Activated CD8-positive, alpha-beta memory T cell treated with anti-CD3 and anti-CD28 coated beads, Interleukin-2, amount 50 U/mL, for 4 hours (primary cell): ENCODE results near the gene SRGAP1.

Experiments used
- DNase-seq: peaks from one replicate; pipeline ENCODE4 v3.0.0-alpha.2; 2020

Gene SRGAP1

GRCh38 chr12:63844391-63845341 is at the start of gene SRGAP1:
SRGAP1 (plus strand) TSS chr12:63844700; CDS start chr12:63844817, 117 bp downstream.
- no peak for DNase-seq

- DNase-seq = no peak
Measured at GRCh38 chr12:63795032-63795687, 49.3 kb upstream of the SRGAP1 start.

GRCh38 chr12:63795944-63796343 is 48.6 kb upstream of the SRGAP1 start:
- DNase-seq = no peak

- no peak for DNase-seq
Measured at GRCh38 chr12:63802012-63802608, 42.4 kb upstream of the SRGAP1 start.

- DNase-seq = no peak
Measured at GRCh38 chr12:63804746-63805145, 39.8 kb upstream of the SRGAP1 start.

DNA sequence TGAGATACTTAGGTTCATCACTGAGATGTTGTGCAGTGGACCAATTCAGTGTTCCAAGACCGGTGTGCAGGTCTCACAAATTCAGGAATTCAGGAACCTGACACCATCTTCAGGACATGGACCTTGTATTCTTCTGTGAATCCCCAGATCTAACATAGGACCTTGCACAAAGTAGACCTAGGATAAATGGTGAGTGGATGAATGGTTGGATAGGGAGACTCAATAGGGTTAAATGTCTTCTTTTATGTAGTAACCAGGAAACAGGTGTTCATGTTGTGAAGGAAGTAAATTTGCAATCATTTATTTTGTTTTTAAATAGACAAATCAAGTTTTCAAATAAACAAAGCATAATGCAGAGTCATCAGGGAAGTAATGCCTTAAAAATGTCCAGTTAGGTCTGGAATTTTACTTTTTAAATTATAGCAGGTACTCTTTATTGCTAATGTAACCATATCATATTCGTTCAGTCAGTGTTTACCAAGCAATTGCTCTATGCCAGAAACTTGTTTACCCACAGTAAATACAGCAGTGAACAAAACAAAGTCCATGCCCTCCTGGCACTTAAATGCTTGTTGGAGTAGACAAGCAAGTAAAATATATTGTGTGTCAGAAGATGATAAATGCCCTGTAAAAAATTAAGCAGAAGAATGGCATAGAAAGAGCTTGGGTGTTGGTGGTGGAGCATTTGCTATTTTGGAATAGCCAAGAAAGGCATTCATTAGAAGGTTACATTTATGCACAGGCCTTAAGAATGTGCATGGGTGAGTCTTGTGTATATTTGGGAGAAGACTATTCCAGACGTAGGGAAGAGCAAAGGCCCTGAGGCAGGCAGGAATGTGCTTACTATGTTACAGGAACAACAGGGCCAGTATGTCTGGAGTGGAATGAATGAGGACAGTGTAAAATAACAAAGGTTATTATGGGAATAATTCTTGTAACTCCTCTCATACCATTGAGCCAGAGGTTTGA is 38.5 kb upstream of the SRGAP1 start:
- DNase-seq = no peak

GRCh38 chr12:63808631-63809030 is 35.9 kb upstream of the SRGAP1 start:
- no peak for DNase-seq

DNA sequence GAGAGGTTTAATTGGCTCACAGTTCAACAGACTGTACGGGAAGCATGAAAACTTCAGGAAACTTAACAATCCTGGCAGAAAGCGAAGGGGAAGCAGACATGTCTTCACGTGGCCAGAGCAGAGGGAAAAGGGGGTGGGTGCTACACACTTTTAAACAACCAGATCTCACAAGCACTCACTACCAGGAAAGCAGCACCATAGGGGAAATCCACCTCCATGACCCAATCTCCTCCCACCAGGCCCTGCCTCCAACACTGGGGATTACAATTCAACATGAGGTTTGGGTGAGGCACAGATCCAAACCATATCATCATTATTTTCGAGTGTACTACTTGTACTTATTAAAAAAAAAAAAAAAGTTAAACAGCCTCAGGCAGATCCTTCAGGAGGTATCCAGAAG is 34.9 kb upstream of the SRGAP1 start:
- no peak for DNase-seq

GRCh38 chr12:63811334-63811733 is 33.2 kb upstream of the SRGAP1 start:
- no peak for DNase-seq

DNA sequence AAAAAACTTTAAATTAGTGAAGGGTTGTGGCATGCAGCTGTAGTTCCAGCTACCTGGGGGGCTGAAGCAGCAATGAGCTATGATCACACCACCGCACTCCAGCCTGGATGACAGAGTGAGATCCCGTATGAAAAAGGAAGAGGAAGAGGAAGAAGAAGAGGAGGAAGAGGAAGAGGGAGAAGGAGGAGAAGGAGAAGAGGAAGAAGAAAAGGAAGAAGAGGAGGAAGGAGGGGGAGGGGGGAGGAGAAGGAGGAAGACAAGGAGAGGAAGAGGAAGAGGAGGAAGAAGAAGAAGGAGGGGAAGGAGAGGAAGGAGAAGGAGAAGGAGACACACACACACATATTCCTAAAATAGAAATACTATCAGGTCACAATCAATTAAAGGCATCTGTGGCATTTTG is 32.7 kb upstream of the SRGAP1 start:
- no peak for DNase-seq

DNA sequence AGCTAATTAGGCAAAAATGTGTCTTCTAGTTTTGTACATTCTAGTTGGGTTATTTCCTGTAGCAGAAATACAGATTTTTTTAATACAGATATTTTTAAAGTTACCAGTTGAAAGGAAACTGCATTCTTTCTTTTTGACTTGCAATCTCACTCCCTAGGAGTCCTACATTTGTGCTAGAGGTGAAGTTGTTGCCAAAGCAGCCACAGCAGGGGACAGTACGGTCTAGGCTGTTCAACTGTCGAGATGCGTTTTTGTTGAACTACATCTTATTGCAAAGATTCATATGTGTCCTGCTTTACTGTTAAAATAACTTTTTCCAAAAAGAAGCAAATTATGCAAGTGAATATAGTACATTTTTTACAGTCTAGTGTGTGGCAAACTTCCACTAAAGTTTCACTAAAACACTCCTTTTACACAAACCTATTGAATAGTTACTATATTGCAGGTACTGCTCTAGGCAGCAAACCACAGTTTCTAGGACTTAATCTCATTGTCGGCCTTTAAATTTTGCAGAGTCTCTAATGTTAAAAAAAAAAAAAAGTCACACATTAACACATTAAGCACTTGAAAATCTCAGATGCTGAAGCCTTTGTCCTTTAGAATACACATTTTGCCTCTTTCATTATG is 30.2 kb upstream of the SRGAP1 start:
- no peak for DNase-seq

DNA sequence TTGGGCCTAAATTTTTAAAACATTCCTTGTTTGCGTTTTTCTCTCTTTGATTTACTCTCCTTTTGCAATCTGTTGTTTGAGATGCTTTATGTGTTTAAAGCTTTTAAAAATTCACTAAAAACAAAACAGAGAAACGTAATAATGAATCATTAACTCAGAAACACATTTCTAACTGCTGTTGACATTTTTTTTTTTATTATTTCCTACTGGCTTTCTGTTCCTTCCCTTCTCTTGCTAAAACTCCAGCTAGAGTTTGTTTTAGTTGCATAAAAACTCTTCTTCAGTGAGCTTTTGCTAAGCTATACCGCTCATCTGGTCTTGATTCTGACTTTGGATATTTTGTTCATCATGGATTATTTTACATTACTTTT is 29.0 kb upstream of the SRGAP1 start:
- DNase-seq = no peak

GRCh38 chr12:63816031-63816430 is 28.5 kb upstream of the SRGAP1 start:
- no peak for DNase-seq

- no peak for DNase-seq
Measured at GRCh38 chr12:63820427-63820826, 24.1 kb upstream of the SRGAP1 start.

DNA sequence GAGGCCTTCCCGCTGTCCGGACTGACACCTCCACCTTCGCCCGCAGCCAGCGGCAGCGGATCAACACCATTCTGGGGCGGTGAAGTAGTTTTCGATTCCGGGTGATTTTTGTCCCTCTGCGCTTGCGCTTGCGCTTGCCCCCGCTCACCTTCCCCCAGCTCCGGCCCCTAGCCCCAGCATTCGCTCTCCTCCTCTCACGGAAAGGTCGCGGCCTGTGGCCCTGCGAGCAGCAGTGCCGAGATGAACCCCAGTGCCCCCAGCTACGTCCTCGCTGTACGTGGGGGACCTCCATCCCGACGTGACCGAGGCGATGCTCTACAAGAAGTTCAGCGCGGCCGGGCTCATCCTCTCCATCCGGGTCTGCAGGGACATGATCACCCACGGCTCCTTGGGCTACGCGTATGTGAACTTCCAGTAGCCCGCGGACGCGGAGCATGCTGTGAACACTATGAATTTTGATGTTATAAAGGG is 22.7 kb upstream of the SRGAP1 start:
- no peak for DNase-seq

GRCh38 chr12:63822352-63822751 is 22.1 kb upstream of the SRGAP1 start:
- no peak for DNase-seq

DNA sequence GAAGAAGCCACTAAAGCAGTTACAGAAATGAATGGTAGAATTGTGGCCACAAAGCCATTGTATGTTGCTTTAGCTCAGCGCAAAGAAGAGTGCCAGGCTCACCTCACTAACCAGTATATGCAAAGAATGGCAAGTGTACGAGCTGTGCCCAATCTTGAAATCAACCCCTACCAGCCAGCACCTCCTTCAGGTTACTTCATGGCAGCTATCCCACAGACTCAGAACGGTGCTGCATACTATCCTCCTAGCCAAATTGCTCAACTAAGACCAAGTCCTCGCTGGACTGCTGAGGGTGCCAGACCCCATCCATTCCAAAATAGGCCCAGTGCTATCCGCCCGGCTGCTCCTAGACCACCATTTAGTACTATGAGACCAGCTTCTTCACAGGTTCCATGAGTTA is 21.5 kb upstream of the SRGAP1 start:
- no peak for DNase-seq

GRCh38 chr12:63826006-63826585 is 18.4 kb upstream of the SRGAP1 start:
- DNase-seq = no peak

DNA sequence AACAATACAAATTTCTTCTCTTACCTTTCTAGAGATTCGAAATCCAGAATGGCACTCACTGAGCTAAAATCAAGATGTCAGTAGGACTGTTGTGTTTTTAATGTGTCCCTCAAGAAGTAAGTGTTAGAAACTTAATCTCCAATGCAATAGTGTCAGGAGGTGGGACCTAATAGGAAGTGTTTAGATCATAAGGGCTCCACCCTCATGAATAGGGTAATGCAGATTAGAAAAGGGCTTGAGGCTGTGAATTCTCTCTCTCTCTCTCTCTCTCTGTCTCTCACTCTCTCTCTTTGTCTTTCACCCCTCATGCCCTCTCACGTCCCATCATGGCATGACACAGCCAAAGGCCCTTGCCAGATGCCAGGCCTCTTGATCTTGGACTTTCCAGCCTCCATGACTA is 15.6 kb upstream of the SRGAP1 start:
- DNase-seq = no peak

- DNase-seq = no peak
Measured at GRCh38 chr12:63836046-63836445, 8.5 kb upstream of the SRGAP1 start.

GRCh38 chr12:63836936-63837335 is 7.6 kb upstream of the SRGAP1 start:
- no peak for DNase-seq

DNA sequence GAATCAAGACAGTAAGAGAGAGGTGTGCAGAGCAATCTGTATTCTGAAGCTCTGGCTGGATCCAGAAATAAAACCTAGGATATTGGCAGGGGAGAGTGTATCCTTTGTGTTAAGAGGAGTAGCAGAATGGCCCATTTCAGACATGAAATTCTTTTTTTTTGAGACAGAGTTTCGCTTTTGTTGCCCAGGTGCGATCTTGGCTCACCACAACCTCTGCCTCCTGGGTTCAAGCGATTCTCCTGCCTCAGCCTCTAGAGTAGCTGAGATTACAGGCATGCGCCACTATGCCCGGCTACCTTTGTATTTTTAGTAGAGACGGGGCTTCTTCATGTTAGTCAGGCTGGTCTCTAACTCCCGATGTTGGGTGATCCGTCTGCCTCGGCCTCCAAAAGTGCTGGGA is 6.1 kb upstream of the SRGAP1 start:
- DNase-seq = no peak
